Keratinocyte (primary cell): ENCODE data around the gene OGDHL. TPM values are rescaled to one million over a fixed set of nuclear protein-coding genes. Genes with fewer than 3 reads are reported as not detected.

Source experiments
- DNase-seq: peaks from one replicate; pipeline ENCODE4 v3.0.0-alpha.2; 2011; ENCODE audit warnings: low read depth, missing footprints, low spot score
- FAIRE-seq: peaks from 2 replicates; lab custom pipeline; 2011; peaks lifted over from hg19 to GRCh38; lab: Jason Lieb, UNC
- H2AFZ ChIP-seq: 2 replicates; pipeline ENCODE4 v1.6.0; 2012; ENCODE audit warnings: low read length, control low read depth, inconsistent platforms; ENCODE audit not compliant: control insufficient read depth
- H3K27ac ChIP-seq: 2 replicates; pipeline ENCODE4 v1.5.1; 2011; ENCODE audit warnings: low read length; ENCODE audit not compliant: control insufficient read depth, insufficient read depth
- H3K27me3 ChIP-seq: 3 replicates; pipeline ENCODE4 v1.6.0; 2011; ENCODE audit warnings: low read length; ENCODE audit not compliant: control insufficient read depth, insufficient read depth; ENCODE audit errors: extremely low read depth
- H3K36me3 ChIP-seq, 2 experiments: 2 replicates in 1 of 2; 3 replicates in 1 of 2; pipeline ENCODE4 v1.5.1; 2011; ENCODE audit warnings: low read length in 2 of 2, mild to moderate bottlenecking in 1 of 2; ENCODE audit not compliant: control insufficient read depth in 2 of 2, insufficient read depth in 2 of 2; ENCODE audit errors: extremely low read depth in 1 of 2
- H3K4me1 ChIP-seq: 3 replicates; pipeline ENCODE4 v1.5.1; 2011; ENCODE audit warnings: low read length; ENCODE audit not compliant: control insufficient read depth, insufficient read depth; ENCODE audit errors: extremely low read depth
- H3K4me2 ChIP-seq: 3 replicates; pipeline ENCODE4 v1.6.0; 2011; ENCODE audit warnings: low read depth, low read length; ENCODE audit not compliant: control insufficient read depth, insufficient read depth; ENCODE audit errors: extremely low read depth
- H3K4me3 ChIP-seq, 3 experiments: fragments of 200-600 bp in 1 of 3; sonication (generic) in 1 of 3; 2 replicates in 2 of 3; 3 replicates in 1 of 3; pipeline ENCODE4 v1.5.1; 2011 to 2016; ENCODE audit warnings: low read length in 3 of 3, mild to moderate bottlenecking in 3 of 3, control low read depth in 2 of 3, inconsistent platforms in 1 of 3, low read depth in 1 of 3, mixed read lengths in 1 of 3, mixed run types in 1 of 3, moderate library complexity in 1 of 3; ENCODE audit not compliant: control insufficient read depth in 2 of 3, insufficient read depth in 2 of 3; ENCODE audit errors: extremely low read depth in 1 of 3
- H3K79me2 ChIP-seq: 2 replicates; pipeline ENCODE4 v1.6.0; 2012; ENCODE audit warnings: low read length; ENCODE audit not compliant: control insufficient read depth, insufficient read depth
- H3K9ac ChIP-seq: 3 replicates; pipeline ENCODE4 v1.6.0; 2011; ENCODE audit warnings: low read length; ENCODE audit not compliant: control insufficient read depth, insufficient read depth; ENCODE audit errors: extremely low read depth
- H3K9me1 ChIP-seq: 3 replicates; pipeline ENCODE4 v1.6.0; 2011; ENCODE audit warnings: low read length; ENCODE audit not compliant: control insufficient read depth, insufficient read depth; ENCODE audit errors: extremely low read depth
- H3K9me3 ChIP-seq: 2 replicates; pipeline ENCODE4 v1.5.1; 2012; ENCODE audit warnings: low read depth, low read length; ENCODE audit not compliant: control insufficient read depth
- H4K20me1 ChIP-seq: 3 replicates; pipeline ENCODE4 v1.6.0; 2011; ENCODE audit warnings: low read length; ENCODE audit not compliant: control insufficient read depth, insufficient read depth; ENCODE audit errors: extremely low read depth
- EZH2 ChIP-seq: IDR thresholded peaks from one replicate; pipeline ENCODE4 v1.6.1; 2012; ENCODE audit warnings: inconsistent platforms, mild to moderate bottlenecking, low read length, moderate library complexity
- dilution Hi-C: fragments of 300-500 bp; cut with MboI; formaldehyde crosslinking; loops from one replicate; pipeline ENCODE4 v1.7.0; 2020; ENCODE audit warnings: low sequenced_read_pairs; ENCODE audit not compliant: extremely low pct_ligation_motif_present
- polyA plus RNA-seq, 5 experiments: library from polyadenylated mRNA; depleted of rRNA in 3 of 5; stranded (reverse) in 3 of 5; stranded (forward) in 1 of 5; unstranded in 1 of 5; fragments of >200 nt; gene quantifications; 1 replicate in 1 of 5; 2 replicates in 3 of 5; 3 replicates in 1 of 5; pipeline versions ENCODE4 v1.2.1 to v1.2.3, GENCODE V29; 2011 to 2012; ENCODE audit warnings: missing spikeins in 2 of 5, low read depth in 1 of 5, low replicate concordance in 1 of 5
- TF ChIP-seq, protein P1 (sequence below), 3 experiments: IDR thresholded peaks in 1 of 3; conservative IDR thresholded peaks in 1 of 3; optimal IDR thresholded peaks in 1 of 3; 2 replicates in 2 of 3; 3 replicates in 1 of 3; pipeline versions ENCODE3 to v1.5.1; 2011; ENCODE audit warnings: low read length in 3 of 3, mild to moderate bottlenecking in 3 of 3, moderate library complexity in 2 of 3, control low read depth in 1 of 3, inconsistent platforms in 1 of 3; ENCODE audit not compliant: insufficient read depth in 2 of 3; ENCODE audit errors: extremely low read depth in 1 of 3

Gene OGDHL
- polyA plus RNA-seq, 1 donor (not counting 4 experiments of a cell fraction or from before 2014, with no cell fraction given), result 0.09 TPM

GRCh38 chr10:49737474-49738201, 24.5 kb downstream of the OGDHL start:
- Histone ChIP-seq H3K27ac (no peak overlapping the region), H3K9ac (no peak overlapping the region), H3K36me3 (no peaks in the 10 kb centered on the region), H4K20me1 (no peaks in the 10 kb centered on the region), H3K4me2 (no peak overlapping the region), H3K9me3 (no peaks in the 10 kb centered on the region), H3K79me2 (no peaks in the 10 kb centered on the region), H3K4me3 (no peak overlapping the region), H3K9me1 (no peaks in the 10 kb centered on the region), H3K4me1 (peaks cover 4% of the 10 kb centered on the region), H3K27me3 (no peaks in the 10 kb centered on the region), H2AFZ (no peak overlapping the region)
- no peak for TF ChIP-seq EZH2
- TF ChIP-seq, protein P1, sequence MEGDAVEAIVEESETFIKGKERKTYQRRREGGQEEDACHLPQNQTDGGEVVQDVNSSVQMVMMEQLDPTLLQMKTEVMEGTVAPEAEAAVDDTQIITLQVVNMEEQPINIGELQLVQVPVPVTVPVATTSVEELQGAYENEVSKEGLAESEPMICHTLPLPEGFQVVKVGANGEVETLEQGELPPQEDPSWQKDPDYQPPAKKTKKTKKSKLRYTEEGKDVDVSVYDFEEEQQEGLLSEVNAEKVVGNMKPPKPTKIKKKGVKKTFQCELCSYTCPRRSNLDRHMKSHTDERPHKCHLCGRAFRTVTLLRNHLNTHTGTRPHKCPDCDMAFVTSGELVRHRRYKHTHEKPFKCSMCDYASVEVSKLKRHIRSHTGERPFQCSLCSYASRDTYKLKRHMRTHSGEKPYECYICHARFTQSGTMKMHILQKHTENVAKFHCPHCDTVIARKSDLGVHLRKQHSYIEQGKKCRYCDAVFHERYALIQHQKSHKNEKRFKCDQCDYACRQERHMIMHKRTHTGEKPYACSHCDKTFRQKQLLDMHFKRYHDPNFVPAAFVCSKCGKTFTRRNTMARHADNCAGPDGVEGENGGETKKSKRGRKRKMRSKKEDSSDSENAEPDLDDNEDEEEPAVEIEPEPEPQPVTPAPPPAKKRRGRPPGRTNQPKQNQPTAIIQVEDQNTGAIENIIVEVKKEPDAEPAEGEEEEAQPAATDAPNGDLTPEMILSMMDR (optimal IDR thresholded peaks at IDR 0.05 in 1 of 3, IDR thresholded peaks at IDR 0.05 in 1 of 3, conservative IDR thresholded peaks at IDR 0.05 in 1 of 3; ENCODE audit: extremely low read depth in 1 of 3, insufficient read depth in 2 of 3, low read length in 3 of 3), result no peak
- dilution Hi-C loops, result no loop called here
- FAIRE-seq (no peak), DNase-seq (no peak)

DNA sequence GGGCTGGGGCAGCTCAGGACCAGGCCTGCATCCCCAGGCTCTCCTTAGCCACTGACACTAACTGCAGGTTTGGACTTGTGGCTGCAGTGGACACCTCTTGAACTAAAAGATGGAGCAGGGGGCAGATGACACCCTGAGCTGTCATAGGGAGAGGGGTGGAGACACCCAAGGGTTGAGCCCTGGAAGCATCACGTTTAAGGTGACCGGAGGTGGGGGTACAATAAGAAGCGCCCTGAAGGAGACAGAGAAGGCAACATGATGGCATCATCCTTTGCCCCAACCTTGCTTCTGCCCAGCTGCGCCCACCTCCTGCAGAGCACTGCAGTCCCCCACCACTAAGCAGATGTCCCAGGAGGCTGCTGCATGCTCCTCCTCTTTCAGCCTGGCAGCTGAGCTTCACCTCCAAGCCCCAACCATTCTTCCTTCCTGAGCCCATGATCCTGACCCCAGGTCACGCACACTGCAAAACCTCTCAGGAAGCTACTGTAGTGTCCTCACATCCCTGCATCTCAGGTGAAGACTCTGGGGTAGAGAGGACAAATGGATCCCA, 25.5 kb downstream of the OGDHL start:
- no peak for FAIRE-seq

More for the DNA sequence above, 25.5 kb downstream of the OGDHL start:
- H3K4me3 ChIP-seq, result no peak overlapping the region
- no peak overlapping the region for H3K27ac ChIP-seq
- no peak overlapping the region for H3K9ac ChIP-seq
- no peaks in the 10 kb centered on the region for H4K20me1 ChIP-seq
- H3K79me2 ChIP-seq, result no peaks in the 10 kb centered on the region
- no peak overlapping the region for H2AFZ ChIP-seq
- peaks cover 4% of the 10 kb centered on the region for H3K4me1 ChIP-seq
- no peak for DNase-seq
- dilution Hi-C loops, result no loop called here
- H3K4me2 ChIP-seq, result no peak overlapping the region
- TF ChIP-seq, protein P1 (optimal IDR thresholded peaks at IDR 0.05 in 1 of 3, IDR thresholded peaks at IDR 0.05 in 1 of 3, conservative IDR thresholded peaks at IDR 0.05 in 1 of 3; ENCODE audit: extremely low read depth in 1 of 3, insufficient read depth in 2 of 3, low read length in 3 of 3), result no peak
- no peak for TF ChIP-seq EZH2
- H3K9me3 ChIP-seq, result no peaks in the 10 kb centered on the region
- H3K27me3 ChIP-seq, result no peaks in the 10 kb centered on the region
- H3K9me1 ChIP-seq, result no peaks in the 10 kb centered on the region
- H3K36me3 ChIP-seq, result no peaks in the 10 kb centered on the region
